Left lobe of liver (tissue), 2 donors: Measurements from ENCODE around the gene S100A5. TPM values are rescaled to one million over a fixed set of nuclear protein-coding genes. Genes with fewer than 3 reads are reported as not detected.
"Not testable (repeated sequence)": the region's sequence is repeated elsewhere in the genome, so short reads cannot be mapped to it uniquely, and the experiment has no call there.

Source experiments
- ATAC-seq: fragments of 200-7000 bp; cut with Tn5 transposase; one replicate; pipeline ENCODE4 v1.9.1; 2020; ENCODE audit warnings: mild to moderate bottlenecking, moderate library complexity
- DNase-seq: peaks from one replicate; pipeline ENCODE4 v3.0.0-alpha.2; 2020; ENCODE audit warnings: low spot score
- total RNA-seq: library from RNA; stranded (reverse); gene quantifications from one replicate; pipeline ENCODE4 v1.2.1, GENCODE V29; 2021
- donor health status: DM: no; HTN: no; CAD: no; lungs with moderate emphysema.
- donor health status: DM: no; HTN: yes; CAD: no.

Gene S100A5
- total RNA-seq, 1 donor from 2014 or later, result not detected

- DNase-seq (no peak), ATAC-seq (peak; percentile 32)
Observed at GRCh38 chr1:153535242-153536011, 5.3 kb downstream of the S100A5 start, which contains the start of gene S100A6. Gene S100A6, minus strand, starts transcription at chr1:153535991. Its CDS starts 652 bp downstream, at chr1:153535339.

GRCh38 chr1:153534925-153535241, 5.9 kb downstream of the S100A5 start:
- no peak for DNase-seq
- no peak for ATAC-seq

- DNase-seq (no peak), ATAC-seq (no peak)
Observed at GRCh38 chr1:153534226-153534924, 6.4 kb downstream of the S100A5 start.

GRCh38 chr1:153533689-153534201, 7.0 kb downstream of the S100A5 start:
- ATAC-seq (no peak), DNase-seq (no peak)

- peak; percentile 59 for ATAC-seq
- no peak for DNase-seq
Observed at GRCh38 chr1:153532769-153533599, 7.8 kb downstream of the S100A5 start.

- DNase-seq (no peak), ATAC-seq (no peak)
Observed at GRCh38 chr1:153532181-153532580, 8.6 kb downstream of the S100A5 start.

GRCh38 chr1:153531638-153532037, 9.1 kb downstream of the S100A5 start:
- ATAC-seq (no peak), DNase-seq (no peak)

GRCh38 chr1:153527683-153528040, 13.1 kb downstream of the S100A5 start:
- ATAC-seq (no peak), DNase-seq (no peak)

GRCh38 chr1:153527023-153527682, 13.6 kb downstream of the S100A5 start:
- DNase-seq, result no peak
- ATAC-seq, result no peak

GRCh38 chr1:153526132-153526543, 14.6 kb downstream of the S100A5 start:
- ATAC-seq (peak; percentile 13), DNase-seq (no peak)

GRCh38 chr1:153525088-153525728, 15.5 kb downstream of the S100A5 start:
- ATAC-seq (no peak), DNase-seq (no peak)

GRCh38 chr1:153522353-153523048, 18.2 kb downstream of the S100A5 start:
- DNase-seq, ATAC-seq: not testable (repeated sequence)

- not testable (repeated sequence) for ATAC-seq, DNase-seq
Observed at GRCh38 chr1:153521808-153522207, 18.9 kb downstream of the S100A5 start.

- peak; percentile 21 for DNase-seq
- no peak for ATAC-seq
Observed at GRCh38 chr1:153520818-153521476, 19.8 kb downstream of the S100A5 start.

- DNase-seq, result peak; percentile 38
- not testable (repeated sequence) for ATAC-seq
Observed at GRCh38 chr1:153520137-153520691, 20.5 kb downstream of the S100A5 start.

- DNase-seq (peak; percentile 29), ATAC-seq (no peak)
Observed at GRCh38 chr1:153519242-153519641, 21.5 kb downstream of the S100A5 start.

- ATAC-seq, result peak; percentile 46
- no peak for DNase-seq
Observed at GRCh38 chr1:153515504-153516394, 25.0 kb downstream of the S100A5 start.

GRCh38 chr1:153513666-153514065, 27.1 kb downstream of the S100A5 start:
- DNase-seq (no peak), ATAC-seq (no peak)
